Endodermal cell (in vitro differentiated cells): ENCODE results near the gene FCHSD1. TPM values are rescaled to one million over a fixed set of nuclear protein-coding genes. Genes with fewer than 3 reads are reported as not detected.

Experiments
- DNase-seq: peaks from one replicate; pipeline ENCODE4 v3.0.0-alpha.2; 2017
- H3K27ac ChIP-seq: 2 replicates; pipeline ENCODE4 v1.5.1; 2013; ENCODE audit warnings: mild to moderate bottlenecking, low read depth, low read length, moderate library complexity
- H3K27me3 ChIP-seq: 2 replicates; pipeline ENCODE4 v1.6.1; 2013; ENCODE audit warnings: mild to moderate bottlenecking, low read length, moderate library complexity; ENCODE audit not compliant: insufficient read depth, control insufficient read depth, poor library complexity, severe bottlenecking
- H3K36me3 ChIP-seq: 2 replicates; pipeline ENCODE4 v1.7.0; 2013; ENCODE audit warnings: mild to moderate bottlenecking, low read length, moderate library complexity; ENCODE audit not compliant: control insufficient read depth, insufficient read depth
- H3K4me1 ChIP-seq: one replicate; pipeline ENCODE4 v1.7.0; 2013; ENCODE audit warnings: low read length; ENCODE audit not compliant: control insufficient read depth, insufficient read depth
- H3K4me3 ChIP-seq: 2 replicates; pipeline ENCODE4 v1.5.1; 2013; ENCODE audit warnings: mild to moderate bottlenecking, low read length, moderate library complexity
- H3K9ac ChIP-seq: 2 replicates; pipeline ENCODE4 v1.6.1; 2013; ENCODE audit warnings: mild to moderate bottlenecking, low read length, moderate library complexity; ENCODE audit not compliant: poor library complexity, severe bottlenecking; ENCODE audit errors: extremely low read depth
- H3K9me3 ChIP-seq: 2 replicates; pipeline ENCODE4 v1.6.1; 2013; ENCODE audit warnings: mild to moderate bottlenecking, low read length, moderate library complexity; ENCODE audit not compliant: control insufficient read depth
- H3K27ac Mint-ChIP-seq: 2 replicates; pipeline ENCODE4 v1.8.0; 2020; ENCODE audit warnings: mixed read lengths
- H3K27me3 Mint-ChIP-seq: 2 replicates; pipeline ENCODE4 v1.8.0; 2021; ENCODE audit warnings: mild to moderate bottlenecking, mixed read lengths; ENCODE audit not compliant: insufficient read depth
- H3K36me3 Mint-ChIP-seq: 2 replicates; pipeline ENCODE4 v1.8.0; 2020; ENCODE audit warnings: low read depth, mixed read lengths
- H3K4me1 Mint-ChIP-seq: 2 replicates; pipeline ENCODE4 v1.8.0; 2020; ENCODE audit warnings: mixed read lengths
- H3K4me3 Mint-ChIP-seq: 2 replicates; pipeline ENCODE4 v1.8.0; 2020; ENCODE audit warnings: mild to moderate bottlenecking, moderate library complexity, mixed read lengths
- H3K9me3 Mint-ChIP-seq: 2 replicates; pipeline ENCODE4 v1.8.0; 2020; ENCODE audit warnings: mild to moderate bottlenecking, mixed read lengths
- CTCF ChIP-seq: fragments of 200-600 bp; sonication (generic); conservative IDR thresholded peaks from 2 replicates; pipeline ENCODE4 v1.5.0; 2021; ENCODE audit warnings: antibody characterized with exemption, mild to moderate bottlenecking
- WGBS, 2 experiments: methylation state at CpG; one replicate each; pipeline versions ENCODE4 v1.1.5 to v1.1.7; 2013; ENCODE audit warnings: missing lambda C conversion rate in 2 of 2, mixed read lengths in 1 of 2; ENCODE audit not compliant: insufficient coverage in 1 of 2, insufficient read length in 1 of 2; 5-methylcytosine and 5-hydroxymethylcytosine counted together
- total RNA-seq, 2 donors: library from RNA; stranded (reverse); fragmentation: NEBNext Ultra II Directional in 1 of 2; extraction: Animal tissue kit (Norgen Biotek cat#: 25700) in 1 of 2; gene quantifications; 2 replicates in 1 of 2; 3 replicates in 1 of 2; pipeline ENCODE4 v1.2.1, GENCODE V29; 2021

FCHSD1 gene
- total RNA-seq, 2 donors from 2014 or later = 34.8 to 41.7 TPM

GRCh38 chr5:141692919-141693725 lies 41.9 kb upstream of the FCHSD1 start:
- Histone ChIP-seq H3K4me3 (no peak overlapping the region), H3K27me3 (peaks cover 56% of the 10 kb centered on the region), H3K36me3 (no peaks in the 10 kb centered on the region), H3K27ac (no peak overlapping the region), H3K4me1 (no peaks in the 10 kb centered on the region), H3K9me3 (no peaks in the 10 kb centered on the region), H3K9ac (no peak overlapping the region)
- WGBS, 2 experiments = 75 to 79% methylated on average over 18 to 25 of the region's 25 CpGs
- DNase-seq = no peak
- H3K4me1 Mint-ChIP-seq = peaks cover 3% of the 10 kb centered on the region
- H3K27ac Mint-ChIP-seq = no peak overlapping the region
- H3K36me3 Mint-ChIP-seq = no peaks in the 10 kb centered on the region
- H3K9me3 Mint-ChIP-seq = no peaks in the 10 kb centered on the region
- H3K4me3 Mint-ChIP-seq = peak overlapping the region; percentile 53
- peaks cover 71% of the 10 kb centered on the region for H3K27me3 Mint-ChIP-seq
- TF ChIP-seq CTCF = no peak

- H3K36me3 Mint-ChIP-seq = no peaks in the 10 kb centered on the region
- no peak for DNase-seq
- H3K4me3 Mint-ChIP-seq = peak overlapping the region; percentile 53
- 22 to 24% methylated on average over 4 to 5 of the region's 5 CpGs for WGBS, 2 experiments
- no peak for TF ChIP-seq CTCF
- no peaks in the 10 kb centered on the region for H3K9me3 Mint-ChIP-seq
- no peak overlapping the region for H3K27ac Mint-ChIP-seq
- H3K36me3 ChIP-seq = no peaks in the 10 kb centered on the region
- H3K27me3 ChIP-seq = peaks cover 53% of the 10 kb centered on the region
- H3K4me1 Mint-ChIP-seq = peaks cover 3% of the 10 kb centered on the region
- H3K27ac ChIP-seq = no peak overlapping the region
- no peaks in the 10 kb centered on the region for H3K9me3 ChIP-seq
- no peaks in the 10 kb centered on the region for H3K4me1 ChIP-seq
- H3K9ac ChIP-seq = no peak overlapping the region
- peaks cover 70% of the 10 kb centered on the region for H3K27me3 Mint-ChIP-seq
- peak overlapping the region; percentile 79 for H3K4me3 ChIP-seq
These were observed 41.3 kb upstream of the FCHSD1 start for GRCh38 chr5:141692533-141692888.

- WGBS, 2 experiments = 6 to 9% methylated on average over 29 to 30 of the region's 30 CpGs
- Histone ChIP-seq H3K36me3 (no peaks in the 10 kb centered on the region), H3K4me1 (no peaks in the 10 kb centered on the region), H3K27ac (no peak overlapping the region), H3K9ac (no peak overlapping the region), H3K27me3 (peaks cover 52% of the 10 kb centered on the region), H3K4me3 (peak overlapping the region; percentile 79), H3K9me3 (no peaks in the 10 kb centered on the region)
- TF ChIP-seq CTCF = peak; percentile 99
- Mint-ChIP-seq H3K27me3 (peaks cover 65% of the 10 kb centered on the region), H3K36me3 (no peaks in the 10 kb centered on the region), H3K4me1 (peaks cover 3% of the 10 kb centered on the region), H3K27ac (no peak overlapping the region), H3K9me3 (no peaks in the 10 kb centered on the region), H3K4me3 (peak overlapping the region; percentile 53)
- peak; percentile 96 for DNase-seq
These were observed 40.8 kb upstream of the FCHSD1 start for GRCh38 chr5:141691867-141692532.
